ENCODE data around the gene SNCAIP. TPM values are rescaled to one million over a fixed set of nuclear protein-coding genes. Genes with fewer than 3 reads are reported as not detected.

SNCAIP gene
- total and polyA plus RNA-seq, 2 of the 4 experiments (the other 2 are of a cell fraction): 15.3 to 19.0 TPM

- H3K14ac ChIP-seq (replicated peaks; ENCODE audit: low read depth, low read length): no peak overlapping the region
- no peak overlapping the region for H3K27ac ChIP-seq (ENCODE audit: insufficient read depth, low read length)
- peaks cover 8% of the 10 kb centered on the region for H3K9me1 ChIP-seq (ENCODE audit: insufficient read depth, low read length)
- no peak overlapping the region for H2AK5ac ChIP-seq (ENCODE audit: low read depth, low read length)
- H2BK5ac ChIP-seq (ENCODE audit: low read depth, low read length, poor library complexity, severe bottlenecking): no peak overlapping the region
- no peak overlapping the region for H3K4me2 ChIP-seq (ENCODE audit: low read depth, low read length)
- no peak for DNase-seq
- no peak overlapping the region for H2AFZ ChIP-seq (replicated peaks; ENCODE audit: low read length, poor library complexity)
- H2BK20ac ChIP-seq (ENCODE audit: low read depth, low read length): no peak overlapping the region
- H3K23ac ChIP-seq (ENCODE audit: low read depth, low read length): no peak overlapping the region
- H3K9me3 ChIP-seq (ENCODE audit: control insufficient read depth, insufficient read depth, low read length): no peaks in the 10 kb centered on the region
- TF ChIP-seq SMC3 (IDR thresholded peaks at IDR 0.05; ENCODE audit: low read depth, low read length): no peak
- TF ChIP-seq NFE2L2 (IDR thresholded peaks at IDR 0.05; ENCODE audit: low read depth, low read length): no peak
- TF ChIP-seq CHD1 (IDR thresholded peaks at IDR 0.05; ENCODE audit: low read depth, low read length): no peak
- TF ChIP-seq POLR2A (IDR thresholded peaks at IDR 0.05; ENCODE audit: low read depth, low read length): no peak
- no peak for TF ChIP-seq MXI1 (IDR thresholded peaks at IDR 0.05; ENCODE audit: borderline replicate concordance, low read depth, low read length)
- no peak for TF ChIP-seq RCOR1 (IDR thresholded peaks at IDR 0.05; ENCODE audit: insufficient replicate concordance, low read length)
- TF ChIP-seq CTCF (conservative IDR thresholded peaks at IDR 0.05; ENCODE audit: low read depth, low read length): no peak
- TF ChIP-seq MAFK (IDR thresholded peaks at IDR 0.05; ENCODE audit: low read depth, low read length): no peak
- TF ChIP-seq MAZ (IDR thresholded peaks at IDR 0.05; ENCODE audit: borderline replicate concordance, low read depth, low read length): no peak
- TF ChIP-seq FOS (IDR thresholded peaks at IDR 0.05; ENCODE audit: low read depth, low read length): no peak
- no peak for TF ChIP-seq USF2 (IDR thresholded peaks at IDR 0.05; ENCODE audit: low read depth, low read length)
- no peak for TF ChIP-seq BHLHE40 (IDR thresholded peaks at IDR 0.05; ENCODE audit: low read depth, low read length)
- TF ChIP-seq CEBPB (IDR thresholded peaks at IDR 0.05; ENCODE audit: low read depth, low read length): no peak
- no peak overlapping the region for H4K5ac ChIP-seq (ENCODE audit: low read depth, low read length)
- ChIA-PET POLR2A (ENCODE audit: unreplicated experiment) (no interaction called here), CTCF (no interaction called here)
- no peaks in the 10 kb centered on the region; the same call in 1 of the 2 replicates for H3K36me3 ChIP-seq (ENCODE audit: control insufficient read depth, insufficient read depth, low read length)
- H3K4me1 ChIP-seq (ENCODE audit: control insufficient read depth, insufficient read depth, low read length): peaks cover 8% of the 10 kb centered on the region
- H4K20me1 ChIP-seq (ENCODE audit: insufficient read depth, low read length): no peaks in the 10 kb centered on the region
- no peak overlapping the region for H3K9ac ChIP-seq (ENCODE audit: low read depth, low read length)
- H3K4me3 ChIP-seq (ENCODE audit: insufficient read depth, low read depth, low read length): no peak overlapping the region
- no peak overlapping the region for H3K4ac ChIP-seq (ENCODE audit: low read depth, low read length)
- intact Hi-C loops (cut with micrococcal nuclease): loop anchor here (5.0 kb wide), 1 partner anchor 78 kb away; the partner anchor contains the start of gene SNCAIP
- no peak overlapping the region for H4K91ac ChIP-seq (ENCODE audit: insufficient read depth, low read depth, low read length)
- in situ Hi-C loops (cut with MboI; ENCODE audit: low sequenced_read_pairs): no loop called here
- dilution Hi-C loops (cut with HindIII; ENCODE audit: low sequenced_read_pairs, unreplicated experiment): no loop called here
- BruUV-seq (replicated peaks): no TSS peak
- H3K27me3 ChIP-seq (ENCODE audit: control insufficient read depth, insufficient read depth, low read length): no peaks in the 10 kb centered on the region
- H2BK15ac ChIP-seq (ENCODE audit: low read depth, low read length): no peak overlapping the region
- no peak overlapping the region for H2AK9ac ChIP-seq (replicated peaks; ENCODE audit: low read depth, low read length, poor library complexity)
- no peak overlapping the region for H3K18ac ChIP-seq (ENCODE audit: low read depth, low read length)
- no peak overlapping the region for H3K56ac ChIP-seq (ENCODE audit: extremely low read depth, insufficient read depth, low read length)
- WGBS, 2 experiments (ENCODE audit: extremely low coverage in 2 of 2, insufficient read length in 1 of 2): no CpG with 5 or more reads among the region's 7 CpGs
- peaks cover 4 to 12% of the 10 kb centered on the region in 2 experiments for H3K79me1 ChIP-seq (ENCODE audit: low read depth in 1 of 2, low read length in 2 of 2)
- no peak overlapping the region for H4K8ac ChIP-seq (ENCODE audit: low read depth in 2 of 2, low read length in 2 of 2)
- H2BK120ac ChIP-seq (ENCODE audit: low read depth, low read length): no peak overlapping the region
- ATAC-seq (ENCODE audit: low read depth): no peak
Observed at GRCh38 chr5:122390154-122390553, 78.1 kb downstream of the SNCAIP start.

Measured in IMR-90 (cell line).